ENCODE data around the gene HMX1. TPM values are rescaled to one million over a fixed set of nuclear protein-coding genes. Genes with fewer than 3 reads are reported as not detected.

Gene HMX1
- total RNA-seq, 2 experiments from 2014 or later = not detected

DNA sequence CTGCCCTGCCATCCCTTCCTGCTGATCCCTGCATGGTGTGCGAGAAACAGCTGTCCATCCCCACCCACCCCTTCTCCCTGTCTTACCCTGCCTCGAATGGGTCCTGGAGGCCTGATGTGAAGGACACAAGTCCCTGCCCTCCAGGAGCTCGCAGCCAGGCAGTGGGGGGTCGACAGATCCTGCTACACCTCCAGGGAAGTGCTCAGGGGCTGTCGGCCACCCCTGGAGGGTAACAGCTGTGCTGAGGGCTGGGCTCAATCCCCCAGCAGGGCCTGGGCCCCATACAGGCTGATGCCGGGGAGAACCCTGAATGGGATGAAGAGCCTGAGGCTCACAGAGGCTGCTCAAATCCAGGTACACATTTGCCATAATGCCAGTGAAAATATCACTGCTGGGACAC lies 17.6 kb downstream of the HMX1 start:
- Histone ChIP-seq H3K27ac (ENCODE audit: low read depth in 1 of 2, low read length in 2 of 2) (no peak overlapping the region), H3K9me3 (ENCODE audit: control insufficient read depth in 1 of 2, insufficient read depth in 1 of 2, low read length in 2 of 2) (peaks cover 0 to 79% of the 10 kb centered on the region in 2 experiments), H3K27me3 (ENCODE audit: control insufficient read depth in 1 of 2, insufficient read depth in 2 of 2, low read length in 2 of 2) (peaks cover 44 to 48% of the 10 kb centered on the region in 2 experiments), H3K4me1 (ENCODE audit: insufficient read depth, low read length) (peaks cover 3% of the 10 kb centered on the region), H3K36me3 (ENCODE audit: insufficient read depth, low read length) (no peaks in the 10 kb centered on the region), H3K4me3 (ENCODE audit: low read length) (no peak overlapping the region)
- no peaks in the 10 kb centered on the region for H3K36me3 Mint-ChIP-seq (ENCODE audit: low read depth)
- DNase-seq (no peak), ATAC-seq (ENCODE audit: poor library complexity) (no peak)
- H3K4me1 Mint-ChIP-seq (ENCODE audit: low read depth) = no peaks in the 10 kb centered on the region
- H3K27ac Mint-ChIP-seq = no peak overlapping the region
- ChIA-PET CTCF (no interaction called here), POLR2A (no interaction called here)
- intact Hi-C loops (cut with DNase I, micrococcal nuclease) = no loop called here
- H3K4me3 Mint-ChIP-seq = no peak overlapping the region
- TF ChIP-seq, protein P1, sequence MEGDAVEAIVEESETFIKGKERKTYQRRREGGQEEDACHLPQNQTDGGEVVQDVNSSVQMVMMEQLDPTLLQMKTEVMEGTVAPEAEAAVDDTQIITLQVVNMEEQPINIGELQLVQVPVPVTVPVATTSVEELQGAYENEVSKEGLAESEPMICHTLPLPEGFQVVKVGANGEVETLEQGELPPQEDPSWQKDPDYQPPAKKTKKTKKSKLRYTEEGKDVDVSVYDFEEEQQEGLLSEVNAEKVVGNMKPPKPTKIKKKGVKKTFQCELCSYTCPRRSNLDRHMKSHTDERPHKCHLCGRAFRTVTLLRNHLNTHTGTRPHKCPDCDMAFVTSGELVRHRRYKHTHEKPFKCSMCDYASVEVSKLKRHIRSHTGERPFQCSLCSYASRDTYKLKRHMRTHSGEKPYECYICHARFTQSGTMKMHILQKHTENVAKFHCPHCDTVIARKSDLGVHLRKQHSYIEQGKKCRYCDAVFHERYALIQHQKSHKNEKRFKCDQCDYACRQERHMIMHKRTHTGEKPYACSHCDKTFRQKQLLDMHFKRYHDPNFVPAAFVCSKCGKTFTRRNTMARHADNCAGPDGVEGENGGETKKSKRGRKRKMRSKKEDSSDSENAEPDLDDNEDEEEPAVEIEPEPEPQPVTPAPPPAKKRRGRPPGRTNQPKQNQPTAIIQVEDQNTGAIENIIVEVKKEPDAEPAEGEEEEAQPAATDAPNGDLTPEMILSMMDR (IDR thresholded peaks at IDR 0.05) = no peak
- H3K9me3 Mint-ChIP-seq = no peaks in the 10 kb centered on the region
- peaks cover 42% of the 10 kb centered on the region for H3K27me3 Mint-ChIP-seq

DNA sequence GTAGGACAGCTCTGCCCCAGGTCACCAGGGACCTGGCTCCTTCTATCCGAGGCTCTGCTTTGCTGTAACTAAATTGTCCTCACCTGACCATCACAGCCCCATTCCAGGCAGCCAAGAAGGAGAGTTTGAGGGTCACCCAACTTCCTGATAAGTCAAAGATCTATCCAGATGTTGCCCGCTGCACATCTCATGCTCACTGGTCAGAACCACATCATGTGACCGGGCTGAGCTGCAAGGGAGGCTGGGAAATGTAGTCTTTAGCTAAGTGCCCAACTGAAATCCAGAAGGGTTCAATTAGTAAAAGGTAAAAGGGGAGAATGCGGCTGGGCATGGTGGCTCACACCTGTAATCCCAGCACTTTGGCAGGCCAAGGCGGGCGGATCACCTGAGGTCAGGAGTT lies 18.4 kb downstream of the HMX1 start:
- H3K36me3 Mint-ChIP-seq (ENCODE audit: low read depth) = no peaks in the 10 kb centered on the region
- no peak overlapping the region for H3K27ac Mint-ChIP-seq
- H3K9me3 ChIP-seq (ENCODE audit: control insufficient read depth in 1 of 2, insufficient read depth in 1 of 2, low read length in 2 of 2) = peaks cover 0 to 72% of the 10 kb centered on the region in 2 experiments
- H3K27ac ChIP-seq (ENCODE audit: low read depth in 1 of 2, low read length in 2 of 2) = no peak overlapping the region
- H3K9me3 Mint-ChIP-seq = no peaks in the 10 kb centered on the region
- intact Hi-C loops (cut with DNase I, micrococcal nuclease) = no loop called here
- H3K27me3 ChIP-seq (ENCODE audit: control insufficient read depth in 1 of 2, insufficient read depth in 2 of 2, low read length in 2 of 2) = peaks cover 40% of the 10 kb centered on the region in 2 experiments
- POLR2A ChIA-PET = no interaction called here
- H3K4me1 Mint-ChIP-seq (ENCODE audit: low read depth) = no peaks in the 10 kb centered on the region
- H3K4me3 ChIP-seq (ENCODE audit: low read length) = no peak overlapping the region
- no peaks in the 10 kb centered on the region for H3K36me3 ChIP-seq (ENCODE audit: insufficient read depth, low read length)
- peaks cover 46% of the 10 kb centered on the region for H3K27me3 Mint-ChIP-seq
- DNase-seq (no peak), ATAC-seq (ENCODE audit: poor library complexity) (no peak)
- TF ChIP-seq, protein P1 (IDR thresholded peaks at IDR 0.05) = no peak
- no peak overlapping the region for H3K4me3 Mint-ChIP-seq
- peaks cover 3% of the 10 kb centered on the region for H3K4me1 ChIP-seq (ENCODE audit: insufficient read depth, low read length)
- CTCF ChIA-PET = no interaction called here

DNA sequence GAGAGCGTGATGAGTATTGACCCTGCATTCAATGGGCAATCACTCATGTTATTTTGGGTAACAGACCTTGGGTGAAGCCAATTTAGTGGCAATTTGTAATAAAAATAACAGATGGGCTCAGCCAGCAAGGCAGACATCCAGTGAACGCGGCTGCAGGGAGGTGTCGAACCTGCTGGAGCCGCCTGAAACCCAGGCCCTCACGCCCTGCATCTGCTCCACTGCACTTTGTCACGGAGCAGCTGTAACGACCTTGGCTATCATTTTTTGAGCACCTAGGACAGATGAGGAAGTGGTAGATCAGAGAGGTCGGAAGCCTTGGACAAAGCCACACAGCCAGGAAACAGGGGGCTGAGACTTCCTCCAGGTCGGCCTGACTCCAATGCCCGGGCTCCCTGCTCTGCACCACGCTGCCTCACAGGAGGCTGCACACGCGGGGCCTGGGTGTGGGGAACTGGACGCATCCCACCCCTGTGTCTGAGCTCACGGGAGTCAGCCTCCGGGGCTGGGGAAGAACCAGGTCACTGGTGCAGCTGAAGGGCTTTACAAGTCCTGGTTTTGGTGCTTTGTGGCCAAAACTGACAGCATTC lies 19.4 kb downstream of the HMX1 start:
- Histone ChIP-seq H3K9me3 (ENCODE audit: control insufficient read depth in 1 of 2, insufficient read depth in 1 of 2, low read length in 2 of 2) (peaks cover 0 to 62% of the 10 kb centered on the region in 2 experiments), H3K27ac (ENCODE audit: low read depth in 1 of 2, low read length in 2 of 2) (no peak overlapping the region), H3K36me3 (ENCODE audit: insufficient read depth, low read length) (no peaks in the 10 kb centered on the region), H3K27me3 (ENCODE audit: control insufficient read depth in 1 of 2, insufficient read depth in 2 of 2, low read length in 2 of 2) (peaks cover 30 to 33% of the 10 kb centered on the region in 2 experiments), H3K4me3 (ENCODE audit: low read length) (no peak overlapping the region), H3K4me1 (ENCODE audit: insufficient read depth, low read length) (no peaks in the 10 kb centered on the region)
- Mint-ChIP-seq H3K36me3 (ENCODE audit: low read depth) (no peaks in the 10 kb centered on the region), H3K27me3 (peaks cover 48% of the 10 kb centered on the region), H3K27ac (no peak overlapping the region), H3K9me3 (no peaks in the 10 kb centered on the region), H3K4me1 (ENCODE audit: low read depth) (no peaks in the 10 kb centered on the region), H3K4me3 (no peak overlapping the region)
- ATAC-seq (ENCODE audit: poor library complexity) (no peak), DNase-seq (no peak)
- POLR2A ChIA-PET = no interaction called here
- CTCF ChIA-PET = no interaction called here
- intact Hi-C loops (cut with DNase I, micrococcal nuclease) = no loop called here
- TF ChIP-seq, protein P1 (IDR thresholded peaks at IDR 0.05) = no peak
